Gastroesophageal sphincter (tissue), 3 donors: ENCODE results near the gene BCCIP.

Experiments
- POLR2A ChIP-seq, 2 donors: fragments of 450-650 bp; IDR thresholded peaks; one replicate each; pipeline ENCODE4 v1.6.1; 2017; ENCODE audit warnings: antibody characterized with exemption in 2 of 2, mild to moderate bottlenecking in 2 of 2, moderate library complexity in 1 of 2
- TF ChIP-seq, protein P1 (sequence below), 4 experiments: fragments of 200-600 bp in 2 of 4; fragments of 450-650 bp in 2 of 4; sonication (generic) in 1 of 4; IDR thresholded peaks; one replicate each; pipeline ENCODE4 v1.5.1; 2017 to 2019; ENCODE audit warnings: antibody characterized with exemption in 4 of 4, mild to moderate bottlenecking in 2 of 4, moderate library complexity in 2 of 4

DNA sequence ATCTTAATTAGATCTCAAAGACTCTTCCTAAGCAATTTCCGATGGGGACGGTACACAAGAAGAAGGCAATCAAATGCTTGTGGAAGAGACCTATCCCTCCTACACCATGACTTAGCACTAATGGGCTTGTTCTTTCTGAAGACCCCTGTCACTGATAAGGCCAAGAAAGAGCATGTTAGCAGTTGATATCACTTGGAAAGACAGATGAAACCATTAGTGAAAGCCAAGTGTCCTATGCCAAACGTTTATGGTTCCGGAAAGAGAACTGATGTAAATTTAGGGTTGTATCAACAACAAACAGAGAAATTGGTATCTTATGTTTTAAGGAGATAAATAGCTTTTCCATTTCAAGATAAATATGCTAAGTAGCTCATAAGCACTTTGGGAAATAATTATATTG lies 6.8 kb upstream of the BCCIP start:
- TF ChIP-seq POLR2A (IDR thresholded peaks at IDR 0.05): no peak
- TF ChIP-seq, protein P1, sequence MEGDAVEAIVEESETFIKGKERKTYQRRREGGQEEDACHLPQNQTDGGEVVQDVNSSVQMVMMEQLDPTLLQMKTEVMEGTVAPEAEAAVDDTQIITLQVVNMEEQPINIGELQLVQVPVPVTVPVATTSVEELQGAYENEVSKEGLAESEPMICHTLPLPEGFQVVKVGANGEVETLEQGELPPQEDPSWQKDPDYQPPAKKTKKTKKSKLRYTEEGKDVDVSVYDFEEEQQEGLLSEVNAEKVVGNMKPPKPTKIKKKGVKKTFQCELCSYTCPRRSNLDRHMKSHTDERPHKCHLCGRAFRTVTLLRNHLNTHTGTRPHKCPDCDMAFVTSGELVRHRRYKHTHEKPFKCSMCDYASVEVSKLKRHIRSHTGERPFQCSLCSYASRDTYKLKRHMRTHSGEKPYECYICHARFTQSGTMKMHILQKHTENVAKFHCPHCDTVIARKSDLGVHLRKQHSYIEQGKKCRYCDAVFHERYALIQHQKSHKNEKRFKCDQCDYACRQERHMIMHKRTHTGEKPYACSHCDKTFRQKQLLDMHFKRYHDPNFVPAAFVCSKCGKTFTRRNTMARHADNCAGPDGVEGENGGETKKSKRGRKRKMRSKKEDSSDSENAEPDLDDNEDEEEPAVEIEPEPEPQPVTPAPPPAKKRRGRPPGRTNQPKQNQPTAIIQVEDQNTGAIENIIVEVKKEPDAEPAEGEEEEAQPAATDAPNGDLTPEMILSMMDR (IDR thresholded peaks at IDR 0.05): no peak
